Measurements from ENCODE around the gene DDX42. TPM values are rescaled to one million over a fixed set of nuclear protein-coding genes. Genes with fewer than 3 reads are reported as not detected.
"Not testable (repeated sequence)": the region's sequence is repeated elsewhere in the genome, so short reads cannot be mapped to it uniquely, and the experiment has no call there.

Gene DDX42
- total RNA-seq, 2 donors from 2014 or later = 39.9 to 41.0 TPM

GRCh38 chr17:63855185-63855584 is 81.2 kb downstream of the DDX42 start:
- no peaks in the 10 kb centered on the region for H3K27me3 ChIP-seq
- TF ChIP-seq CTCF (IDR thresholded peaks at IDR 0.05) = no peak
- no peak for DNase-seq (ENCODE audit: low spot score)
- H3K36me3 ChIP-seq = no peaks in the 10 kb centered on the region
- no peak overlapping the region for H3K4me3 ChIP-seq
- no peaks in the 10 kb centered on the region for H3K4me1 ChIP-seq
- no peak overlapping the region for H3K27ac ChIP-seq
- no peaks in the 10 kb centered on the region for H3K9me3 ChIP-seq

- not testable (repeated sequence) for DNase-seq (ENCODE audit: low spot score); H3K9me3 ChIP-seq; H3K4me3 ChIP-seq
Measured at GRCh38 chr17:63856425-63856824, 82.5 kb downstream of the DDX42 start.

GRCh38 chr17:63859257-63859656 is 85.3 kb downstream of the DDX42 start:
- Histone ChIP-seq H3K36me3 (no peaks in the 10 kb centered on the region), H3K27me3 (no peaks in the 10 kb centered on the region), H3K4me1 (no peaks in the 10 kb centered on the region), H3K9me3 (no peaks in the 10 kb centered on the region), H3K4me3 (no peak overlapping the region), H3K27ac (no peak overlapping the region)
- no peak for TF ChIP-seq CTCF (IDR thresholded peaks at IDR 0.05)
- no peak for DNase-seq (ENCODE audit: low spot score)

More at GRCh38 chr17:63856425-63856824, 82.5 kb downstream of the DDX42 start:
- H3K27ac ChIP-seq, H3K4me1 ChIP-seq, H3K36me3 ChIP-seq, H3K27me3 ChIP-seq: not testable (repeated sequence)

- not testable (repeated sequence) for H3K36me3 ChIP-seq; H3K27ac ChIP-seq; H3K4me1 ChIP-seq; H3K27me3 ChIP-seq; DNase-seq (ENCODE audit: low spot score); H3K9me3 ChIP-seq; H3K4me3 ChIP-seq
Measured at GRCh38 chr17:63866625-63867024, 92.7 kb downstream of the DDX42 start.

Other genes starting within 250 kb of the DDX42 start
- gene DCAF7, start 223.7 kb upstream of the DDX42 start, total RNA-seq = 10 to 100 TPM; 26.9 to 31.8 TPM
- gene TACO1, start 173.3 kb upstream of the DDX42 start, total RNA-seq = 10 to 100 TPM; 18.2 to 27.7 TPM
- gene MAP3K3, start 151.8 kb upstream of the DDX42 start, total RNA-seq = 10 to 100 TPM; 38.2 to 94.7 TPM
- gene LIMD2, start 74.0 kb upstream of the DDX42 start, total RNA-seq = 1 to 10 TPM; 2.7 to 5.6 TPM
- gene STRADA, start 32.4 kb upstream of the DDX42 start, total RNA-seq = 10 to 100 TPM; 13.1 to 14.4 TPM
- 10 to 100 TPM; 57.1 to 69.7 TPM for gene CCDC47, start 573 bp upstream of the DDX42 start, total RNA-seq
- gene PSMC5, start 53.3 kb downstream of the DDX42 start, total RNA-seq = 100 to 1,000 TPM in 1 of 2 donors, 10 to 100 TPM in 1; 59.3 to 105 TPM
- gene FTSJ3, start 53.5 kb downstream of the DDX42 start, total RNA-seq = 10 to 100 TPM; 24.3 to 58.0 TPM
- gene SMARCD2, start 68.5 kb downstream of the DDX42 start, total RNA-seq = 10 to 100 TPM; 30.4 to 51.3 TPM
- not detected for gene CSH2, start 99.5 kb downstream of the DDX42 start, total RNA-seq
- gene GH2, start 107.8 kb downstream of the DDX42 start, total RNA-seq = not detected
- gene CSH1, start 122.4 kb downstream of the DDX42 start, total RNA-seq = not detected
- gene CSHL1, start 137.1 kb downstream of the DDX42 start, total RNA-seq = not detected
- gene GH1, start 144.7 kb downstream of the DDX42 start, total RNA-seq = not detected
- 1 to 10 TPM; 2.2 to 7.3 TPM for gene CD79B, start 158.2 kb downstream of the DDX42 start, total RNA-seq
- gene SCN4A, start 198.7 kb downstream of the DDX42 start, total RNA-seq = 1 to 10 TPM in 1 of 2 donors, under 1 TPM in 1; 0.74 to 2.5 TPM
- gene PRR29, start 224.2 kb downstream of the DDX42 start, total RNA-seq = under 1 TPM in 1 of 2 donors, not detected in 1; 0.08 TPM
- gene ICAM2, start 246.5 kb downstream of the DDX42 start, total RNA-seq = 100 to 1,000 TPM in 1 of 2 donors, 10 to 100 TPM in 1; 74.6 to 109 TPM

Data from right atrium auricular region (tissue), 2 donors.